Choroid plexus epithelial cell (primary cell): ENCODE results near the gene SNX1.
"Not testable (repeated sequence)": the region's sequence is repeated elsewhere in the genome, so short reads cannot be mapped to it uniquely, and the experiment has no call there.

Experiments
- DNase-seq: peaks from one replicate; pipeline ENCODE4 v3.0.0-alpha.2; 2010; ENCODE audit warnings: low read depth
- H3K4me3 ChIP-seq: 2 replicates; pipeline ENCODE4 v1.5.1; 2011; ENCODE audit warnings: low read depth, mild to moderate bottlenecking, control low read depth, low read length, moderate library complexity
- TF ChIP-seq, protein P1 (sequence below): conservative IDR thresholded peaks from 2 replicates; pipeline ENCODE4 v1.5.1; 2011; ENCODE audit warnings: low read depth, mild to moderate bottlenecking, control low read depth, inconsistent platforms, low read length, moderate library complexity

The SNX1 gene

GRCh38 chr15:64110950-64111678 is 15.3 kb downstream of the SNX1 start:
- DNase-seq, result no peak
- no peak overlapping the region for H3K4me3 ChIP-seq
- TF ChIP-seq, protein P1, sequence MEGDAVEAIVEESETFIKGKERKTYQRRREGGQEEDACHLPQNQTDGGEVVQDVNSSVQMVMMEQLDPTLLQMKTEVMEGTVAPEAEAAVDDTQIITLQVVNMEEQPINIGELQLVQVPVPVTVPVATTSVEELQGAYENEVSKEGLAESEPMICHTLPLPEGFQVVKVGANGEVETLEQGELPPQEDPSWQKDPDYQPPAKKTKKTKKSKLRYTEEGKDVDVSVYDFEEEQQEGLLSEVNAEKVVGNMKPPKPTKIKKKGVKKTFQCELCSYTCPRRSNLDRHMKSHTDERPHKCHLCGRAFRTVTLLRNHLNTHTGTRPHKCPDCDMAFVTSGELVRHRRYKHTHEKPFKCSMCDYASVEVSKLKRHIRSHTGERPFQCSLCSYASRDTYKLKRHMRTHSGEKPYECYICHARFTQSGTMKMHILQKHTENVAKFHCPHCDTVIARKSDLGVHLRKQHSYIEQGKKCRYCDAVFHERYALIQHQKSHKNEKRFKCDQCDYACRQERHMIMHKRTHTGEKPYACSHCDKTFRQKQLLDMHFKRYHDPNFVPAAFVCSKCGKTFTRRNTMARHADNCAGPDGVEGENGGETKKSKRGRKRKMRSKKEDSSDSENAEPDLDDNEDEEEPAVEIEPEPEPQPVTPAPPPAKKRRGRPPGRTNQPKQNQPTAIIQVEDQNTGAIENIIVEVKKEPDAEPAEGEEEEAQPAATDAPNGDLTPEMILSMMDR, result no peak

GRCh38 chr15:64111679-64112050 is 15.9 kb downstream of the SNX1 start:
- TF ChIP-seq, protein P1, result no peak
- DNase-seq, result no peak
- H3K4me3 ChIP-seq, result no peak overlapping the region

DNA sequence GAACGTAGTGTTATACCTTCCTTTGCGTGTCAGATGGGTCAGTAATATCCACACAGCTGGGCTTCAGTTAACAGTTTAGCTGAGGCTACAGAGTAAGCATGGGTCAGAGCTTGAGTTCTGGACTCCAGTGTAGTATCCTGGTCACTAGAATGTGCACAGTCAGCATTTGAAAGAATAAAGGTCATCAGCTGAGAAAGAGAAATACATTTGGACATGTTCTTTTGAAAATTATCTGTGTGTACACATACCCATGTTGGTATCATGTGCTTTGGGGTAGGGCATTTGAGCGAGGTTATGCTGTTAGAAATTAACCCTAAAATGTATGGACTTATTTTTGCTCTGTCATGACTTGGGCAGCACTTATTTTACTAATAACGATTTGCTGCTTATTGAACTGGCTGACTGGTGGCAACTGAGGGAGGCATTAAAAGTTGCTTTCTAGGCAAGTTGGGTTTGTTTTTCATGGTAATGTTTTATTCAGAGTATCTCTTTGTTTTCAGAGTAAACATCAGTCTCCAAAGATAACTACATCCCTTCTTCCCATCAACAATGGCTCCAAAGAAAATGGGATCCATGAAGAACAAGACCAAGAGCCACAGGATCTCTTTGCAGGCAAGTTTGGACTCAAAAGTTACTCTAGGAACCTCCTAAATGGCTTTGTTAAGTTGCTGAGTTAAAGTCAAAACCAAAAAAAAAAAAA is 16.4 kb downstream of the SNX1 start:
- peak; percentile 65 for DNase-seq
- TF ChIP-seq, protein P1, result no peak

GRCh38 chr15:64112904-64113303 is 17.1 kb downstream of the SNX1 start:
- no peak overlapping the region for H3K4me3 ChIP-seq
- peak; percentile 48 for DNase-seq
- TF ChIP-seq, protein P1, result no peak

More for the DNA sequence above, 16.4 kb downstream of the SNX1 start:
- no peak overlapping the region for H3K4me3 ChIP-seq

DNA sequence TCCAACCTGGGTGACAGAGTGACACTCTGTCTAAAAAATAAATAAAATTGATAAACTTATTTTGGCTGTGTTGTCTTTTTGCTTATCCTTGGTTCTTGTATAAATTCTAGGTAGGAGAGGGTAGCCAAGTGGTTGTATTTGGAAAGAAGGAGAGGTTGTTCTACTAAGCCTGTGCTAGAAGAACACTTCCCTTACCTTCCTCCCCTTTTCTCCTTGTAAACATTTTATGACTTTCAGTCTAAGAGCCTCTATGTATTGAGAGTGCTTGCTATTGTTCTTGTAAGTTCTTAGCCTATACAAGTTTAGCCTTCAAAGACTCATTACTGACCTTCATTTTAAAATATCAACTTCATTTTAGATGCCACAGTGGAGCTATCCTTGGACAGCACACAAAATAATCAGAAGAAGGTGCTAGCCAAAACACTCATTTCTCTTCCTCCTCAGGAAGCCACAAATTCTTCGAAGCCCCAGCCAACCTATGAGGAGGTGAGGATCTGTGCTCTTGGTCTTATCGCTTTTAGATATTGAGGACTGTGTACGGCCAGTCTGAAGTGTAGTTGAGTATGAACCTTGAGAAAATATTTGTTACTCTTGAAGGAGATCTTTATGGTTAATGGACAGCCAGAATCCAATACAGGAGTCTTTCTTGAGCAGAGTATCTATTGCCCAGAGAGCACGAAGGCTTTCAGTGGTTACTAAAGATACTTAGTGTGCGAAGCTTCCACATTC is 22.1 kb downstream of the SNX1 start:
- TF ChIP-seq, protein P1, result no peak
- no peak overlapping the region for H3K4me3 ChIP-seq
- DNase-seq, result no peak

DNA sequence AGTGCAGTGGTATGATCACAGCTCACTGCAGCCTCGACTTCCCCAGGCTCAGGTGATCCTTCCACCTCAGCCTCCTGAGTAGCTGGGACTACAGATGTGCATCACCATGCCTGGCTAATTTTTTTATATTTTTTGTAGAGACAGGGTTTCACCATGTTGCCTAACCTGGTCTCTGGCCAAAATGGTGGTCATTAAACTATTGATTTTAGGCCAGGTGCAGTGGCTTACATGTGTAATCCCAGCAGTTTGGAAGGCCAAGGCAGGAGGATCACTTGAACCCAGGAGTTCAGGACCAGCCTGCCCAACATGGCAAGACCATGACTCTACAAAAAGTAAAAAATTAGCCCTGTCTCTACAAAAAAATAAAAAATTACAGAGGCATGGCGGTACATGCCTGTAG is 24.5 kb downstream of the SNX1 start:
- not testable (repeated sequence) for DNase-seq, H3K4me3 ChIP-seq

DNA sequence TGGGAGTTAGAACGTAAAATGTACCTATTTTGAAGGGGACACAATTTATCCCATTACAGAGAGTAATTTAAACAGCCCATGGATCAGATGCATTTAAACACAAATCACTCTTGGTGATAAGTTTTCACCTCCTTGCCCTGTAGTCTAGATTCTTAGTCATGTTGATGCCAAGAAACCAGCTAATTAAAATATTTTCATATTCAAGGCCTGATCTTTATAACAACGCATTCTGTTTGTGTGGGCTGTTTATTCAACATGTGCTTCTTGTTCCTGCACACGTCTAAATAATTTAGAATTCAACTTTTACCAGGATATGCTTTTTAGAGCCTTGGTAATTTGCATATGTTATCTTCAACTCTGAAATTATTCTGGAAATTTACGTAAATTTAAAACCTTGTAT is 25.8 kb downstream of the SNX1 start:
- no peak overlapping the region for H3K4me3 ChIP-seq
- TF ChIP-seq, protein P1, result no peak
- no peak for DNase-seq
